NAMALWA (cell line): Measurements from ENCODE around the gene HINT1.
"Not testable (repeated sequence)": the region's sequence is repeated elsewhere in the genome, so short reads cannot be mapped to it uniquely, and the experiment has no call there.

Source experiments
- DNase-seq: peaks from one replicate; pipeline ENCODE4 v3.0.0-alpha.2; 2015; ENCODE audit warnings: low spot score

Gene HINT1

GRCh38 chr5:131165119-131165727 is at the start of gene HINT1:
Gene HINT1 (minus strand): TSS chr5:131165256. CDS start chr5:131165205, 51 bp downstream.
- peak; percentile 95 for DNase-seq

DNA sequence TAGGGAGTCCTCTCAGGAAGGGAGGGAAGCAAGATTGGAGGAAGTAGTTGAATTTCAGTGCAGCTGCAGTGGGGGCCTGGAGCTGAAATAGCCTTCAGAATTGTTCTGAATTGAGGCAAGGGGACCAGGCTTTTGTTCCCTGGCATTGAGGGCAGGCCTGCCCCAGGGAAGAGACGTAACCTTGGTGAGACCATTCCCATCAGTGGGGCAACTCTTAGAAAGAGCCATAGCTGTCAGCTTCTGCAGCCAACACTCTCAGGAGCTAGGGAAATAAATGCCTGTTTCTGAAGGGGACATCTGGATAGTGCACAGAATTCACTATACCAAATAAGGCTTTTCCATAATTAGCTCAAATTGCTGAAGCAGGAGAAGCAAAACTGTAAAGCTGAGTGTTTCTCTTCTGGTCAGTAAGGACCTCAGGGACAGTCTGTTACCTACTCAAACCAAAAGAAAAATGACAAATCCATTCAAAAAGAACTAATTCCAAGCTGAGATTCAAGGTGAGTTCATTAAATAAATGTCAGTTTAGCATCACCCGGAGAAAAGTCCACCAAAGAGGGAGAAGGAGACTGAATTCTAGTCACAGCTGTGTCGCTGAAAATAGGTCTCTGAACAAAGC is 49.7 kb upstream of the HINT1 start:
- no peak for DNase-seq

GRCh38 chr5:131212471-131213021 is 47.5 kb upstream of the HINT1 start:
- no peak for DNase-seq

- DNase-seq: no peak
Measured at GRCh38 chr5:131211669-131212068, 46.6 kb upstream of the HINT1 start.

DNA sequence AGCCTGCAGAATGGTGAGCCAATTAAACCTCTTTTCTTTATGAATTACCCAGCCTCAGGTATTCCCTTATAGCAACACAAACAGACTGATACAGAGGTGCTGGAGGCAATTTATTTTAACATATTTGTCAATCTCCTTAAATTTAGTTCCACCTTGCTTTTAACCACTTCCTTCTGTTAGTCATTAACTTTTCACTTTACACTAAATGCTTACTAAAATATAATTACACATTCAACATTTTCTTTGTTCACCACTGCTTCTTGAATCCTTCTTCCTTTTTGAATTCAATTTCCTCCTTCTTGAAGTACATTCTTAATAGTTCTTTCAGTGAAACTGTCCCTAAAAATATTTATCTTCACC is 45.1 kb upstream of the HINT1 start:
- no peak for DNase-seq

- DNase-seq: peak; percentile 93
Measured at GRCh38 chr5:131209506-131210150, 44.6 kb upstream of the HINT1 start.

GRCh38 chr5:131209175-131209505 is 44.1 kb upstream of the HINT1 start:
- no peak for DNase-seq

DNA sequence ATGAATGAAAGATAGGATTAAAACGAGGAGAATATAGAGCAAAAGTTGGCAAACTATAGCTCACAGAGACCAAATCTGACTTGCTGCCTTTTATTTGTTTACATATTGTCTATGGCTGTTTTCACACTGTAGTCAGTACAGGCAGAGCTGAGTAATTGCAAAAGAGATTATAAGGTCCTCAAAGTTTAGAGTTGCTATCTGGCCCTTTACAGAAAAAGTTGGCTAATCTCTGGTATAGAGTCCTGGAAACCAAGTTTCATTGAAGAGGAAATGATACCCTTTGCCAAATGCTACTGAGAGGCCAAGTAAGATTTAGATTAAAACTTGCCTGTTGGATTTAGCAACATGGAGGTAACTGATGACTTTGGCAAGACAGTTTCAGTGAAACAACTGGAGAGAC is 41.7 kb upstream of the HINT1 start:
- no peak for DNase-seq

- no peak for DNase-seq
Measured at GRCh38 chr5:131206061-131206460, 41.0 kb upstream of the HINT1 start.

GRCh38 chr5:131204964-131205363 is 39.9 kb upstream of the HINT1 start:
- no peak for DNase-seq

- no peak for DNase-seq
Measured at GRCh38 chr5:131200560-131200959, 35.5 kb upstream of the HINT1 start.

DNA sequence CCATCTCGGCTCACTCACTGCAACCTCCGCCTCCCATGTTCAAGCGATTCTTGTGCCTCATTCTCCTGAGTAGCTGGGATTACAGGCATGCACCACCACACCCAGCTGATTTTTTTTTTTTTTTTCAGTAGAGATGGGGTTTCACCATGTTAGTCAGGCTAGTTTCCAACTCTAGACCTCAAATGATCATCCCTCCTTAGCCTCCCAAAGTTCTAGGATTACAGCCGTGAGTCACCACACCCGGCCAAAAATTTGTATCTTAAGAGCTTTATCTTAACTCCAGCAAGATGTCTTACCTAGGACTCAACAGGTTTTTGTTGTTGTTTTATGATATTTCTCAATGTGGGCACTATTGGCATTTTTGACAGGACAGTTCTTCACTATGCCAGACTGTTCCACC is 33.6 kb upstream of the HINT1 start:
- DNase-seq: no peak

- no peak for DNase-seq
Measured at GRCh38 chr5:131196331-131196730, 31.3 kb upstream of the HINT1 start.

DNA sequence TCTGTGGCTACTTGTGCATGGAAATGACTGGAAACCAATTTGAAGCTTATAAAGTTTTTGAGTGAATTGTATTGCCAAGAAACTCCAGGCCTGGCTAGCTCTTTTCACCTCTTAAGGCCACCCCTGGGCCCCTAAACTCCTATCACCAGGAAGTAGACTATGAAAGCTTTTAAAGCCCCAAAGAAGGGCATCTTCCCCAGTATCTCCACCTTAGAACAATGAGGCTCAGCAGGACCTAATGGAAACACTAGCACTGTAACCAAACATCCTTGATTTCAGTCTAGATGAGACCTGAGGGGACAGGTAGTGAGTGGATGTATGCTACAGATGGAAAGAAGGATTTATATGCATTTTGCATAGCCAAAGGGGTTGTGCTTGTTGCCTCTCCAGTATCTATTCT is 30.6 kb upstream of the HINT1 start:
- no peak for DNase-seq

DNA sequence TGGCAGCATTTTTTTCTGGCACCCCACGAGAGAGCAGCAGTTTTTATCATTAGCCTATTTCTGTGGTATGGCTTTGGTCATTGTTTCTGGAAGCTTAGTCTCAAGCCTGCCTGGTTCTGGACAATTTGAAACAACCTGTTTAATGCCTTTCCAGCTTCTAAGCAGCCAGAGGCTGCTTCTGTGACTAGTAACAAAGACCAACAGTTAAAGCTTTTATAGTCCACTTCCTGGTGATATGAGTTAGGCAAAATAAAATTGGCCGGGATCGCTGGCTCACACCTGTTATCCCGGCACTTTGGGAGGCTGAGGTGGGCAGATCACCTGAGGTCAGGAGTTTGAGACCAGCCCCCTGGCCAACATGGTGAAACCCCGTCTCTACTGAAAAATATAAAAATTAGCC is 29.7 kb upstream of the HINT1 start:
- no peak for DNase-seq

DNA sequence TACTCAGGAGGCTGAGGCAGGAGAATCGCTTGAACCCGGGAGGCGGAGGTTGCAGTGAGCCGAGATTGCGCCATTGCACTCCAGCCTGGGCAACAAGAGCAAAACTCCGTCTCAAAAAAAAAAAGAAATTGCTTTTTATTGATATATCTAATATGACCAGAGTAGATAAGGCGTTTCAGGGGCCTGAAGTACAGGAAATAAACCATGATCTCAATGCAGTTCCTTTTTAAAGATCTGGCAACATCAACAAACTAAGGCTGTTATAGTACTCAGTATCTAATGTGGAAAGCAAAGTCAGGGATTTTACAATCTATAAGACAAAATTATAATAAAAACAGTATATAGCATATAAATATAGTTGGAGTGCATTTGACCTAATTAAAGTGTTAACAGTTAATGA is 28.8 kb upstream of the HINT1 start:
- DNase-seq: not testable (repeated sequence)

GRCh38 chr5:131193106-131193505 is 28.1 kb upstream of the HINT1 start:
- DNase-seq: no peak

GRCh38 chr5:131186561-131187256 is 21.7 kb upstream of the HINT1 start:
- DNase-seq: no peak

DNA sequence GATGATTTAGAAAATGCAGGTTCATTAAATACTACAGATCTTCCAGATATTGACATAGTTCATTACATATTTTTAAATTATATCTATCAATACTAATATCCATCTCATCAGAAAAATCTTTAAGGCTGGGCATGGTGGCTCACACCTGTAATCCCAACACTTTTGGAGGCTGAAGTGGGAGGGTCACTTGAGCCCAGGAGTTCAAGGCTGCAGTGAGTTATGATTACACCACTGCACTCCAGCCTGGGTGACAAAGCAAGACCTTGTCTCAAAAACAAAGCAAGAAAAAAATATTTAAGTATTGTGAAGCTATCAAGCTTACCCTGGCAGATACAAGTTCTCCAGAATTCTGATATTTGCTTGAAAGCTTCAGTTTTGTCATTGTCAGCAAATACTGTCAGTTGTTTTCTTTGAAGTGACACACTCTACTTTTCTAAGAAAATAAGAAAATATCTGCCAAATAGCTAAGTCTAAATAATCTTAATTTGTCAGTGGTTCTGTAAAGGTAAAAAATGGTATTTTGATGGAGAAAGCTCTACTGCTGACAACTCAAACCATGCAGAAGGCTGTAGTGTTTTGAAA is 20.6 kb upstream of the HINT1 start:
- no peak for DNase-seq

- no peak for DNase-seq
Measured at GRCh38 chr5:131182839-131183238, 17.8 kb upstream of the HINT1 start.

- DNase-seq: no peak
Measured at GRCh38 chr5:131180407-131180806, 15.4 kb upstream of the HINT1 start.

- peak; percentile 51 for DNase-seq
Measured at GRCh38 chr5:131171276-131171810, 6.3 kb upstream of the HINT1 start.
